BLaER1 (cell line): ENCODE measurements around the gene PTPRJ.

Experiments
- H3K27ac ChIP-seq: shearing (Covaris generic); formaldehyde crosslinking; 2 replicates; pipeline ENCODE4 v1.8.1; 2022
- H3K27me3 ChIP-seq: shearing (Covaris generic); formaldehyde crosslinking; 2 replicates; pipeline ENCODE4 v1.8.1; 2022
- H3K36me3 ChIP-seq: shearing (Covaris generic); formaldehyde crosslinking; 2 replicates; pipeline ENCODE4 v1.8.1; 2022
- H3K4me1 ChIP-seq: shearing (Covaris generic); formaldehyde crosslinking; 2 replicates; pipeline ENCODE4 v1.8.1; 2022
- H3K4me2 ChIP-seq: shearing (Covaris generic); formaldehyde crosslinking; 2 replicates; pipeline ENCODE4 v1.8.1; 2022
- H3K4me3 ChIP-seq: shearing (Covaris generic); formaldehyde crosslinking; 2 replicates; pipeline ENCODE4 v1.8.1; 2022
- H3K9ac ChIP-seq: shearing (Covaris generic); formaldehyde crosslinking; 2 replicates; pipeline ENCODE4 v1.8.1; 2022
- H3K9me3 ChIP-seq: shearing (Covaris generic); formaldehyde crosslinking; 2 replicates; pipeline ENCODE4 v1.8.1; 2022
- H4K20me1 ChIP-seq: shearing (Covaris generic); formaldehyde crosslinking; 2 replicates; pipeline ENCODE4 v1.8.1; 2022
- Cebpa-rat ChIP-seq: shearing (Covaris generic); IDR thresholded peaks from 2 replicates; pipeline ENCODE4 v1.8.1; 2022

The PTPRJ gene

DNA sequence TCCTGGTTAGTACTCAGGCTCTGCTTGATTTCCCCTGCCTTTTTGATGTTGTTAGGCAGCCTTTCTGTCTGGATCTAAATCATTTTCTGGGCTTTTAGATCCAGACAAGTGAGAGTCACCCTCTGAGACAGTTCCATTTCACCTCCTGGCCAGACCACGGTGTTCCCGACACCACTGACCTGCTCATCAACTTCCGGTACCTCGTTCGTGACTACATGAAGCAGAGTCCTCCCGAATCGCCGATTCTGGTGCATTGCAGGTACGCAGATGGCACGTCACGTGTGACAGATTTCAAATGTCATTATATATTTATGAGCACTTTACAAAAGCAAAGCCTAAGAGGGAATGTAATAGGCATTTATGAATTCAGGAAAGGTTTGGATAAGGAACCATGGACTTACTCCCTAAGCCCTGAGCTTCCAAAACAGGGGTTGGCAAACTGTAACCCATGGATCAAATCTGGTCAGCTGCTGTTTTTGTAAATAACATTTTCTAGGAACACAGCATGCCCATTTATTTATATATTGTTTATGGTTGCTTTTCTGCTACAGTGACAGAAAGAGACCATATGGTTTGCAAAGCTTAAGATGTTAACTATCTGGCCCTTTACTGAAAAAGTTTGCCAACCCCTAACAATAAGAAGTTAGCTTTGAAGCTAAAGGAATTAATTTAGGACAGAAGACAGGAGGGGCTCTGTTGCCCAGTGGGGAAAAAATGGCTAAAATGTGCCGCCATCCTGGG, 183.2 kb downstream of the PTPRJ start:
- no peak for TF ChIP-seq Cebpa-rat
- H3K4me2 ChIP-seq: peak overlapping the region; percentile 36
- no peak overlapping the region for H3K9ac ChIP-seq
- H3K9me3 ChIP-seq: peaks cover 15% of the 10 kb centered on the region
- H3K27ac ChIP-seq: peak overlapping the region; percentile 18; the same call in 1 of the 2 replicates
- peaks cover 74% of the 10 kb centered on the region for H3K4me1 ChIP-seq
- H3K4me3 ChIP-seq: no peak overlapping the region
- no peaks in the 10 kb centered on the region for H4K20me1 ChIP-seq
- H3K36me3 ChIP-seq: peaks cover 13% of the 10 kb centered on the region
- no peaks in the 10 kb centered on the region for H3K27me3 ChIP-seq

DNA sequence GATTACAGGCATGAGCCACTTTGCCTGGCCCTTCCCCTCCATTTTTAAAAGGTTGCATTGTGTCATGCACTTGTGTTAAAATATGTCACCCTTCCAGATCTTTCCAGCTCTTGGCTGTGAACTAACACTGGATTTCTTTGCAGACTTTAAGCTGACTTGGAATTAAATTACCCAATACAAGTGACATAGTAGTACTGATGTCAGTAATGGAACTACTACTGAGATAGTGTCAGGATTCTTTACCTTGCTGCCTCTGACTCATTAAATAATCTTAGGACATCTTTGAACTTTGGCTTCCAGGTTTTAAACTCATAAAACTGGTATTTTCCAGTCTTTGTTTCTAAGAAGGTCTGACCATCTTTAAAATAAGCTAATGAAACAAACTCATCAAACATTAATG, 184.5 kb downstream of the PTPRJ start:
- Histone ChIP-seq H3K9me3 (peaks cover 14% of the 10 kb centered on the region), H3K4me1 (peaks cover 74% of the 10 kb centered on the region), H3K27ac (no peak overlapping the region), H3K4me2 (no peak overlapping the region), H3K36me3 (peaks cover 13% of the 10 kb centered on the region), H3K27me3 (no peaks in the 10 kb centered on the region), H3K4me3 (no peak overlapping the region), H3K9ac (no peak overlapping the region), H4K20me1 (no peaks in the 10 kb centered on the region)
- TF ChIP-seq Cebpa-rat: no peak

DNA sequence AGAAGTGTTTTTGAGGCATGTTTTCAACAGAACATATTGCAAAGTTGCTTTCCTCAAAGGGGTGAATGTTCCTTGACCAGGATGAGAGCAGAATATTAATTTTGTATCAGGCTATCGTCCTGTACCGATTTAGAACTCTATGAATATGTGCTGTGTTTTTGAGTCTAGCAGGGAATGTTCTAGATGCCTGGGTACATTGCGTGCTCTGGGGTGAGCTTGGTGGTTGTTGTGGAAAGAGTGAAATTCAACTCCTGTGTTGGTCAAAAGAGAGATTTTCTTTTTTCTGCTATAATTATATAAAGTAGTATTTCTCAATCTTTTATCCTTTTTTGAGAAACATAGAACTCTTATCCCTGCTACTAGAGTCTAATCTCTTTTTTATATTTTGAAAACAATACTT, 185.1 kb downstream of the PTPRJ start:
- Histone ChIP-seq H3K27ac (no peak overlapping the region), H3K9ac (no peak overlapping the region), H3K9me3 (peaks cover 14% of the 10 kb centered on the region), H3K36me3 (peaks cover 13% of the 10 kb centered on the region), H3K4me2 (no peak overlapping the region), H3K4me1 (peaks cover 74% of the 10 kb centered on the region), H4K20me1 (no peaks in the 10 kb centered on the region), H3K4me3 (no peak overlapping the region), H3K27me3 (no peaks in the 10 kb centered on the region)
- TF ChIP-seq Cebpa-rat: no peak

DNA sequence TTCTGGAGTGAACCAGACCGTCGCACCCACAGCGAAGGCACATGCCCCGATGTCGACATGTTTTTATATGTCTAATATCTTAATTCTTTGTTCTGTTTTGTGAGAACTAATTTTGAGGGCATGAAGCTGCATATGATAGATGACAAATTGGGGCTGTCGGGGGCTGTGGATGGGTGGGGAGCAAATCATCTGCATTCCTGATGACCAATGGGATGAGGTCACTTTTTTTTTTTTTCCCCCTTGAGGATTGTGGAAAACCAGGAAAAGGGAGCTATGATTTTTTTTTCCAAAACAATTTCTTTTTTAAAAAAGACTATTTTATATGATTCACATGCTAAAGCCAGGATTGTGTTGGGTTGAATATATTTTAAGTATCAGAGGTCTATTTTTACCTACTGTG, 187.0 kb downstream of the PTPRJ start:
- H3K27me3 ChIP-seq: no peaks in the 10 kb centered on the region
- H4K20me1 ChIP-seq: no peaks in the 10 kb centered on the region
- no peak overlapping the region for H3K4me3 ChIP-seq
- H3K4me1 ChIP-seq: peaks cover 74% of the 10 kb centered on the region
- TF ChIP-seq Cebpa-rat: no peak
- no peak overlapping the region for H3K4me2 ChIP-seq
- H3K9ac ChIP-seq: no peak overlapping the region
- H3K27ac ChIP-seq: no peak overlapping the region
- H3K36me3 ChIP-seq: peaks cover 13% of the 10 kb centered on the region
- H3K9me3 ChIP-seq: peaks cover 14% of the 10 kb centered on the region

GRCh38 chr11:48168815-48169214, 188.5 kb downstream of the PTPRJ start:
- peaks cover 74% of the 10 kb centered on the region for H3K4me1 ChIP-seq
- peaks cover 9% of the 10 kb centered on the region for H3K36me3 ChIP-seq
- peak overlapping the region; percentile 90 for H3K27ac ChIP-seq
- H3K27me3 ChIP-seq: no peaks in the 10 kb centered on the region
- peak overlapping the region; percentile 89 for H3K4me2 ChIP-seq
- H3K4me3 ChIP-seq: peak overlapping the region; percentile 37
- no peaks in the 10 kb centered on the region for H4K20me1 ChIP-seq
- no peak for TF ChIP-seq Cebpa-rat
- H3K9me3 ChIP-seq: peaks cover 14% of the 10 kb centered on the region
- peak overlapping the region; percentile 45 for H3K9ac ChIP-seq

- Histone ChIP-seq H3K36me3 (peaks cover 6% of the 10 kb centered on the region), H4K20me1 (no peaks in the 10 kb centered on the region), H3K9ac (peak overlapping the region; percentile 45), H3K27ac (peak overlapping the region; percentile 90), H3K4me2 (peak overlapping the region; percentile 89), H3K27me3 (no peaks in the 10 kb centered on the region), H3K4me1 (peaks cover 74% of the 10 kb centered on the region), H3K9me3 (peaks cover 14% of the 10 kb centered on the region), H3K4me3 (peak overlapping the region; percentile 37)
- no peak for TF ChIP-seq Cebpa-rat
Observed at GRCh38 chr11:48169259-48169658, 188.9 kb downstream of the PTPRJ start.

DNA sequence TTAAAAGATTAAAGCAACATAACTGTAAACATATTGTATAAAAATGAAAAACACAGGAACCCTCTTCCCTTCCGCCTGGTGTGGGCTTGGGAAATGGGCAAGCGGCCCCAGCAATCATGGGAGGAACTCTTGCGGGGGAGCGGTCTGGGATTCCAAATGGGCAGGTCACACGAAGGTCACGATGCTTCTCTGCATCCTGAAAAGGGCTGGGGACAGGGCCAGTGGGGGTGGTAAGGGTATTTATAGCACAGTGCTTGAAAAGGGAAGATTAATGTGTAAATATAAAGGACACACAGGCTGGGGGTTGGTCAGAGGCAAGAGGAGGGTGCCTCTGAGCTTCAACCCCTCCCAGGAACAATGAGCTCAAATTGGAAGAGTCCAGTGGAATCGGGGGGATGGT, 189.4 kb downstream of the PTPRJ start:
- H3K27ac ChIP-seq: peak overlapping the region; percentile 90
- peaks cover 73% of the 10 kb centered on the region for H3K4me1 ChIP-seq
- peak overlapping the region; percentile 89 for H3K4me2 ChIP-seq
- H3K9ac ChIP-seq: peak overlapping the region; percentile 45
- no peaks in the 10 kb centered on the region for H3K27me3 ChIP-seq
- H4K20me1 ChIP-seq: no peaks in the 10 kb centered on the region
- no peak for TF ChIP-seq Cebpa-rat
- peaks cover 6% of the 10 kb centered on the region for H3K36me3 ChIP-seq
- H3K4me3 ChIP-seq: peak overlapping the region; percentile 37
- H3K9me3 ChIP-seq: peaks cover 14% of the 10 kb centered on the region

GRCh38 chr11:48170241-48171233, 190.2 kb downstream of the PTPRJ start:
- no peak for TF ChIP-seq Cebpa-rat
- Histone ChIP-seq H3K9ac (peak overlapping the region; percentile 45; the same call in 1 of the 2 replicates), H3K9me3 (peaks cover 16% of the 10 kb centered on the region), H3K27me3 (no peaks in the 10 kb centered on the region), H3K27ac (peak overlapping the region; percentile 90), H3K4me1 (peaks cover 81% of the 10 kb centered on the region), H3K4me3 (peak overlapping the region; percentile 37), H3K4me2 (peak overlapping the region; percentile 89), H4K20me1 (no peaks in the 10 kb centered on the region), H3K36me3 (peaks cover 6% of the 10 kb centered on the region)

DNA sequence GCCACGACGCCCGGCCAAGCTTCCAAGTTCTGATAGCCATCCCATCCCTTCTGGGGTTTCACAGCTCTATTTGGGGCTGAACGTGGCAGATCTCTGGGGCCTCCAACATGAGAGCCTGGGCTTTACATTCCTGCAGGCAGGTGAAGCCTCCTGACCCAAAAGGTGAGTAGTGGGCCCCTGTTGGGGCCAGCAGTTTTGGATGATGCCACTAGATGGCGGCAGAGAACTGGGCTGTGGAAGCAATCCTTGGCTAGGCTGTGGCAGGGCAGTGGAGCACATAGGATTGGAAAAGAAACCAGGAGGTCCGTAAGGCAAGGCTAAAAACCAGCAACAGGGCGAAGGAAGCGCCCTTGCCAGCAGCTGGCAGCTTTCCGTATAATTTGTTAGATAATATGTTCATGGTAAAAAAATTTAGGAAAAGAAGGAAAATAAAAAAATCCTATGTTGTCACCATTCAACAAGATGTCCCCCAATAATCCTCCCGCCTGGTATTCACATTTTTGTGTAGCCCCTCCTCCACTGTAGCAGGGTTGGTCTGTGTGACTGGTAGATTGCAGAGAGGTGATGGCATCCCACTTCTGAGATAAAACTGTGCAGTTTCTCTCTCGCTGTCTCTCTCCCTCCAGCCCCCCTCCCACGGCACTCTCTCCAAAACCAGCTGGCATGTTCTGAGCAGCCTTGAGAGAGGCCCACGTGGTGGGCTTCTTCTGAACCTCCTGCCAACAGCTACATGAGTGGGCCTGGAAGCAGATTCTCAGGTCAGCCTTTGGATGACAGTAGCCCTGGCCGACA, 192.7 kb downstream of the PTPRJ start:
- H3K9ac ChIP-seq: no peak overlapping the region
- H3K4me3 ChIP-seq: no peak overlapping the region
- no peak for TF ChIP-seq Cebpa-rat
- H3K27me3 ChIP-seq: no peaks in the 10 kb centered on the region
- peak overlapping the region; percentile 36; the same call in 1 of the 2 replicates for H3K27ac ChIP-seq
- H3K36me3 ChIP-seq: no peaks in the 10 kb centered on the region
- H3K4me1 ChIP-seq: peaks cover 85% of the 10 kb centered on the region
- peak overlapping the region; percentile 69 for H3K4me2 ChIP-seq
- H3K9me3 ChIP-seq: peaks cover 26% of the 10 kb centered on the region
- H4K20me1 ChIP-seq: no peaks in the 10 kb centered on the region
